Measurements from ENCODE around the gene CCL25.

CCL25 gene

GRCh38 chr19:8034178-8034525 lies 18.4 kb upstream of the CCL25 start:
- Histone ChIP-seq H3K9me2 (replicated peaks; ENCODE audit: control insufficient read depth, low read length) (no peaks in the 10 kb centered on the region), H3K9me3 (ENCODE audit: control insufficient read depth, insufficient read depth, low read length) (no peaks in the 10 kb centered on the region), H3K4me1 (ENCODE audit: control insufficient read depth, low read length) (no peaks in the 10 kb centered on the region), H3K36me3 (ENCODE audit: control insufficient read depth, low read length) (no peaks in the 10 kb centered on the region), H3F3A (ENCODE audit: control insufficient read depth, insufficient read depth) (no peaks in the 10 kb centered on the region), H3K4me2 (ENCODE audit: low read length) (no peak overlapping the region), H3K27me3 (ENCODE audit: control insufficient read depth, low read length) (peaks cover 3% of the 10 kb centered on the region; the same call in 1 of the 2 replicates), H4K20me1 (ENCODE audit: control insufficient read depth, insufficient read depth, low read depth, low read length) (no peaks in the 10 kb centered on the region), H3K79me2 (ENCODE audit: control insufficient read depth, low read length) (no peaks in the 10 kb centered on the region), H3K4me3 (ENCODE audit: low read length) (no peak overlapping the region), H3K27ac (ENCODE audit: low read depth, low read length) (no peak overlapping the region)
- TF ChIP-seq CTCF (IDR thresholded peaks at IDR 0.05; ENCODE audit: low read depth, low read length, poor library complexity, severe bottlenecking) = no peak

- no peaks in the 10 kb centered on the region for H4K20me1 ChIP-seq (ENCODE audit: control insufficient read depth, insufficient read depth, low read depth, low read length)
These were observed 16.0 kb upstream of the CCL25 start for GRCh38 chr19:8036434-8037099.

GRCh38 chr19:8038815-8039214 lies 13.7 kb upstream of the CCL25 start:
- Histone ChIP-seq H3K4me3 (ENCODE audit: low read length) (no peak overlapping the region), H3K27ac (ENCODE audit: low read depth, low read length) (no peak overlapping the region), H3K9me2 (replicated peaks; ENCODE audit: control insufficient read depth, low read length) (no peaks in the 10 kb centered on the region), H3K27me3 (ENCODE audit: control insufficient read depth, low read length) (peaks cover 3% of the 10 kb centered on the region; the same call in 1 of the 2 replicates), H4K20me1 (ENCODE audit: control insufficient read depth, insufficient read depth, low read depth, low read length) (no peaks in the 10 kb centered on the region), H3K79me2 (ENCODE audit: control insufficient read depth, low read length) (no peaks in the 10 kb centered on the region), H3K36me3 (ENCODE audit: control insufficient read depth, low read length) (no peaks in the 10 kb centered on the region), H3F3A (ENCODE audit: control insufficient read depth, insufficient read depth) (no peaks in the 10 kb centered on the region), H3K4me1 (ENCODE audit: control insufficient read depth, low read length) (no peaks in the 10 kb centered on the region), H3K4me2 (ENCODE audit: low read length) (no peak overlapping the region), H3K9me3 (ENCODE audit: control insufficient read depth, insufficient read depth, low read length) (no peaks in the 10 kb centered on the region)
- TF ChIP-seq EZH2phosphoT487 (IDR thresholded peaks at IDR 0.05; ENCODE audit: borderline replicate concordance, low read length) (no peak), CTCF (IDR thresholded peaks at IDR 0.05; ENCODE audit: low read depth, low read length, poor library complexity, severe bottlenecking) (no peak)

More at GRCh38 chr19:8036434-8037099, 16.0 kb upstream of the CCL25 start:
- Histone ChIP-seq H3K9me2 (replicated peaks; ENCODE audit: control insufficient read depth, low read length) (no peaks in the 10 kb centered on the region), H3F3A (ENCODE audit: control insufficient read depth, insufficient read depth) (no peaks in the 10 kb centered on the region), H3K4me1 (ENCODE audit: control insufficient read depth, low read length) (no peaks in the 10 kb centered on the region), H3K27me3 (ENCODE audit: control insufficient read depth, low read length) (peaks cover 3% of the 10 kb centered on the region; the same call in 1 of the 2 replicates), H3K27ac (ENCODE audit: low read depth, low read length) (no peak overlapping the region), H3K4me3 (ENCODE audit: low read length) (no peak overlapping the region), H3K9me3 (ENCODE audit: control insufficient read depth, insufficient read depth, low read length) (no peaks in the 10 kb centered on the region), H3K79me2 (ENCODE audit: control insufficient read depth, low read length) (no peaks in the 10 kb centered on the region), H3K36me3 (ENCODE audit: control insufficient read depth, low read length) (no peaks in the 10 kb centered on the region), H3K4me2 (ENCODE audit: low read length) (no peak overlapping the region)
- TF ChIP-seq CTCF (IDR thresholded peaks at IDR 0.05; ENCODE audit: low read depth, low read length, poor library complexity, severe bottlenecking) = no peak
- no peak for TF ChIP-seq EZH2phosphoT487 (IDR thresholded peaks at IDR 0.05; ENCODE audit: borderline replicate concordance, low read length)
